Dendritic cell treated with granulocyte-macrophage colony-stimulating factor and Interleukin-4, amounts not matched to agents 40 ng/mL and 50 ng/mL, for 4 days (primary cell): Measurements from ENCODE around the gene TRPM3.

Experiments used
- H3K27ac Mint-ChIP-seq: one replicate; pipeline ENCODE4 v1.8.0; 2022; ENCODE audit warnings: mild to moderate bottlenecking, mixed read lengths
- H3K27me3 Mint-ChIP-seq: one replicate; pipeline ENCODE4 v1.8.0; 2022; ENCODE audit warnings: mild to moderate bottlenecking, mixed read lengths
- H3K36me3 Mint-ChIP-seq: one replicate; pipeline ENCODE4 v1.8.0; 2022; ENCODE audit warnings: low read depth, mixed read lengths
- H3K4me1 Mint-ChIP-seq: one replicate; pipeline ENCODE4 v1.8.0; 2022; ENCODE audit warnings: low read depth, mixed read lengths
- H3K4me3 Mint-ChIP-seq: one replicate; pipeline ENCODE4 v1.8.0; 2022; ENCODE audit warnings: mild to moderate bottlenecking, moderate library complexity, mixed read lengths
- H3K9me3 Mint-ChIP-seq: one replicate; pipeline ENCODE4 v1.8.0; 2022; ENCODE audit warnings: mixed read lengths
- intact Hi-C: fragments of 100-400 bp; cut with micrococcal nuclease; formaldehyde crosslinking; loops from one replicate; pipeline ENCODE4 v1.15.0; 2022

The TRPM3 gene

DNA sequence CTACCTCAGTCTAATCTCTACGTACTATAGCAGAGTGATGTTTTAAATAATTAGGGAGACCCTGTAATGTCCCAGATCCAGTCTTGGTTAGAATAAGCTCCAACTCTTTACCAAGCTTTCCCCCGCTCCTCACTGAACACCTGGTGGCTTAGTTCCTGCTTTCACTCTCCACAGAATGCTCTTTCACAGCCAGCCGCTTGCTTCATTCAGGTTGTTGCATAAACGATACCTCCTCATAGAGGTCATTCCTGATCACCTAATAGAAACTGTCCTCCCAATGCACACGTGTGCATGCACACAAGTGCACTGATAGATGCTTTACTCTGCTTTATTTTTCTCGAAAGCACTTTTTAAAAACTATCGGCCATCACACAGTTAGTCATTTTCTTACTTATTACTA is 298.1 kb downstream of the TRPM3 start:
- Mint-ChIP-seq H3K4me3 (no peak overlapping the region), H3K27ac (no peak overlapping the region), H3K9me3 (no peaks in the 10 kb centered on the region), H3K4me1 (no peaks in the 10 kb centered on the region), H3K27me3 (peaks cover 2% of the 10 kb centered on the region), H3K36me3 (no peaks in the 10 kb centered on the region)
- intact Hi-C loops = no loop called here

DNA sequence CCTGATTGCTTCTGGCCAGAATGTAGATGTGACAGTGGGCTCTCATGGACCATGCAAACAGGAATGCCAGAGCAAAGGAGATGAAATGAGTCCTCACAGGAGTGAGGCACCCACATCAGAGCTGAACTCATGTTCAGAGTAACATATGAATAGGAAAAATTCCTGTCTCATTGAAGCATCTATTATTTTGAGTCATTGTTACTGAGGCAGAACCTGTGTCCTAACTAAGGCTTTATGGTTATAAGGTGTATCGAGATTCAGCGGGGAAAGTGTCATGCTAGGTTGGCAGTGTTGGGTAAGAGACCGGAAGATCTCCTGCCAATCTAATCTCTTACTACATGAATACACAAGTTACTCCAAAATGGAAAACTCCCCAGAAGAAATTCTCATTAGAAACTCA is 304.1 kb downstream of the TRPM3 start:
- H3K36me3 Mint-ChIP-seq = no peaks in the 10 kb centered on the region
- no peaks in the 10 kb centered on the region for H3K4me1 Mint-ChIP-seq
- no peaks in the 10 kb centered on the region for H3K9me3 Mint-ChIP-seq
- no peak overlapping the region for H3K4me3 Mint-ChIP-seq
- H3K27ac Mint-ChIP-seq = no peak overlapping the region
- H3K27me3 Mint-ChIP-seq = peaks cover 3% of the 10 kb centered on the region
- intact Hi-C loops = no loop called here

DNA sequence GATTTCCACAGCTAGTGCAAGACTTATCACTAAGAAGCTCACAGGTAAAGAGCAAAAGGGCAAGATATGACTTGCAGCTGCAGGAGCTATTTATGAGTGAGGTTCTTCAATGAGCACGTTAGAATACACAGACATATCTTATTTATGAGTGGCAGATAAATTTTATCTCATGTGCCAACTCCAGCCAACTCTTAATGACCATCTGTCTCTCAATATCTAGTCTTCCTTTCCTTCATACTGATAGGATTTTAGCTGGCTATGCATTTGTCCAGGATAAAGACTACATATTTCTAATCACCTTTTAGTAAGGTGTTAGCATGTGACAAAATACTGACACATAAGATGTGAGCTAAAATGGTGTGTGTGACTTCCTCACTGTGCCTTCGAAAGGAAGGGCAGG is 304.5 kb downstream of the TRPM3 start:
- Mint-ChIP-seq H3K4me3 (no peak overlapping the region), H3K27me3 (peaks cover 3% of the 10 kb centered on the region), H3K27ac (no peak overlapping the region), H3K36me3 (no peaks in the 10 kb centered on the region), H3K4me1 (no peaks in the 10 kb centered on the region), H3K9me3 (no peaks in the 10 kb centered on the region)
- intact Hi-C loops = no loop called here

DNA sequence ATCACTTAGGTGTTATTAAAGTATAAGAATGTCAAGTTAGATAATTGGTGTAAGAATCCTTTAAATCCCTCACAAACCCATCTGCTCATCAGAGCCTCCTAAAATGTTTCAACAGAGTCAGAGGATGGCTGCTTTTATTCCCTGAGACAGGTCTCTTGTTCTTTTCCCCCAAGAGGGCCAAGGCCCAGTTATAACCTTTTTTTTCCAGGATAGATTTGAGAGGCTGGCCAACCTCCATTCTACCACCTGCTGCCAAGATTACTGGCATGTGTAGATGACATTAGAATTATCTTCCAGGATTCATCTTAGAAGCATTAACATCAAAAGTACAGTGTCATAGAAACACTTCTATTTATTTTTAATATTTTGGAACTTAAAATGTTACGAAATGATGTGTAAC is 305.1 kb downstream of the TRPM3 start:
- intact Hi-C loops = no loop called here
- H3K4me3 Mint-ChIP-seq = no peak overlapping the region
- no peaks in the 10 kb centered on the region for H3K9me3 Mint-ChIP-seq
- H3K27me3 Mint-ChIP-seq = peaks cover 3% of the 10 kb centered on the region
- H3K36me3 Mint-ChIP-seq = no peaks in the 10 kb centered on the region
- no peak overlapping the region for H3K27ac Mint-ChIP-seq
- H3K4me1 Mint-ChIP-seq = peaks cover 3% of the 10 kb centered on the region

DNA sequence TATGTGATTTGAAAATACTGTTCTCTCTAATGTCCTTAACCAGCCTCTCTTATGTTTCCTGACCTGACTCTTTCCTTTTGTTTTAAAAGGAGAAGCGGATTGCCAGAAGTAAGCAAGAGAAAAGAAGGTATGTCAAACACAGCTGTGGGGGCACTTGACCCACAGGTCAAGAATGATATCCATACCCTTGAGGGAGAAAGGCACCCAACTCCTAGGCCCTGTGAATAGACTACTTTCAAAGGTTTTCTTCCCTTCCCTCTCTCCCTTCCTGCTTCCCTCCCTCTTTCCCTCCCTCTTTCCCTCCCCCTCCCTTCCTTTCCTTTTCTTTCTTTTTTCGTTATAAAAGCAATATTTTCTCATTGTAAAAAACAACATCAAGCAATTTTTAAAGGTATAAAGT is 306.8 kb downstream of the TRPM3 start:
- Mint-ChIP-seq H3K9me3 (no peaks in the 10 kb centered on the region), H3K4me3 (no peak overlapping the region), H3K36me3 (no peaks in the 10 kb centered on the region), H3K27ac (no peak overlapping the region), H3K4me1 (peaks cover 5% of the 10 kb centered on the region), H3K27me3 (peaks cover 2% of the 10 kb centered on the region)
- intact Hi-C loops = no loop called here

DNA sequence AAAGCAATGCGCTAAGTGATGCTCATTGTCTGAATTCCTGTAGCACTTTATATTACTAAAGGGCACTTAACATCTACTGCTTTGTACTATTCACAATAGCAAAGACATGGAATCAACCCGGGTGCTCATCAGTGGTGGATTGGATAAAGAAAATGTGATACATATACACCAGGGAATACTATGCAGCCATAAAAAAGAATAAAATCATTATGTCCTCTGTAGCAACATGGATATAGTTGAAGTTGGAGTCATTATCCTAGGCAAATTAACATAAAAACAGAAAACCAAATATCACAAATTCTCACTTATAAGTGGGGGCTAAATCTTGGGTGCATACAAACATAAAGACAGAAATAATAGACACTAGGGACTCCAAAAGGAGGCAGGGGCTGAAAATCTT is 308.3 kb downstream of the TRPM3 start:
- peaks cover 5% of the 10 kb centered on the region for H3K4me1 Mint-ChIP-seq
- no peak overlapping the region for H3K4me3 Mint-ChIP-seq
- no peak overlapping the region for H3K27ac Mint-ChIP-seq
- no peaks in the 10 kb centered on the region for H3K9me3 Mint-ChIP-seq
- peaks cover 2% of the 10 kb centered on the region for H3K27me3 Mint-ChIP-seq
- intact Hi-C loops = no loop called here
- no peaks in the 10 kb centered on the region for H3K36me3 Mint-ChIP-seq

DNA sequence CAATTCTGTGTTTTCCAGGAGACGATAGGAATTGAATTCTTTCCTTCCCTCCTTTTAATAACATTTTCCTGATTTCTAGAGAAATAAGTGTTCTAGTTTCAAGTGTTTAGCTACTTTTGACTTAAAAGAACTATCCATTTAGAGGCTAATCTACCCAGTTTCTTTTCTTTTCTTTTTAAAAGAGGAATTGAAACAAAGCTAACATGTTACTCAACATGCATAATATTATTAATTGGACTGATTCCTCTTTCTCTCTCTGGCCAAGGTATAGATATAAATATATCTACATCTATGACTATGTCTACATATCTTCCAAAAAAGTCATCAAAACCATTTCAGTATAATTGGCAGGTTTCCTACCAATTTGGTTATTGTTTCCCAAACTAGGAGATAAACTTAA is 309.8 kb downstream of the TRPM3 start:
- intact Hi-C loops = no loop called here
- no peak overlapping the region for H3K4me3 Mint-ChIP-seq
- H3K27ac Mint-ChIP-seq = no peak overlapping the region
- peaks cover 5% of the 10 kb centered on the region for H3K27me3 Mint-ChIP-seq
- H3K36me3 Mint-ChIP-seq = no peaks in the 10 kb centered on the region
- peaks cover 5% of the 10 kb centered on the region for H3K4me1 Mint-ChIP-seq
- H3K9me3 Mint-ChIP-seq = no peaks in the 10 kb centered on the region

DNA sequence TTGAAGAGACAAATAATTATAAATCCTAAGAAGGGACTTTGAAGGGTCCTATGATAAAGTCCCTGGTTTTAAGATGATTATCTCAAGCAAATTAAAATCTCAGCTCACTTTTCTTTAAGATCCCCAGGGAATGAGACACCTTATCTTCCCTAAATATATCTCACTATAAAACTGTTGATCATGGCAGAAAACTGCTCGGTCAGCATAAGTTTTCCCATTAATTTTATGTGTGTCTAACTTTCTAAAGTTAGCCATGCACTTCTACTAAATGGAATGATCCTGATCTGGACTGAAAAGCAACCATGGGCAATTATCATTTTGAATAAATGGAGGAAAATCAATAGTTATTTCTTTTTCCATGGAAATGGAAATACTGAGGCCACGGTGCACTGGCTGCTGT is 314.5 kb downstream of the TRPM3 start:
- H3K9me3 Mint-ChIP-seq = no peaks in the 10 kb centered on the region
- no peak overlapping the region for H3K4me3 Mint-ChIP-seq
- no peaks in the 10 kb centered on the region for H3K36me3 Mint-ChIP-seq
- intact Hi-C loops = no loop called here
- peaks cover 5% of the 10 kb centered on the region for H3K4me1 Mint-ChIP-seq
- peaks cover 7% of the 10 kb centered on the region for H3K27me3 Mint-ChIP-seq
- H3K27ac Mint-ChIP-seq = no peak overlapping the region

DNA sequence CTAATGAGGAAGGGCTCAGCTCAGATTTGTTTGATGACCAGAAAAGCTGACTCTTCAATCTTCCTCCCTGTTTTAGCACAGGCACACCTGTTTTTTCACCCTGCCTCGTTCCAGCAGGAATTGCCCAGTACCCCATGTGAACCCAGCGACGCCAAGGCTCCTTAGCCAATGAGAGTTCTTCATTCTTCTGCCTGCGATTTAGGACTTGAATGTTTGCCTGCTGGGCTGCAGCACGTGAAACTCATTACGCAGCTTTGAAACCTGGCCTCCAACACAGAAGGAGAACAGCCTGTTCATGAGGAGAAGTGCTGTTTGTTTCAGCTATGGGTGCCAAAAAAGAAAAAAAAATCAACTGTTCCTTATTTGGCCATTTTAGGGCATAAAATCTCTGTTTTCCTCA is 315.5 kb downstream of the TRPM3 start:
- no peaks in the 10 kb centered on the region for H3K36me3 Mint-ChIP-seq
- no peak overlapping the region for H3K27ac Mint-ChIP-seq
- intact Hi-C loops = no loop called here
- H3K9me3 Mint-ChIP-seq = no peaks in the 10 kb centered on the region
- no peak overlapping the region for H3K4me3 Mint-ChIP-seq
- H3K27me3 Mint-ChIP-seq = peaks cover 7% of the 10 kb centered on the region
- no peaks in the 10 kb centered on the region for H3K4me1 Mint-ChIP-seq

DNA sequence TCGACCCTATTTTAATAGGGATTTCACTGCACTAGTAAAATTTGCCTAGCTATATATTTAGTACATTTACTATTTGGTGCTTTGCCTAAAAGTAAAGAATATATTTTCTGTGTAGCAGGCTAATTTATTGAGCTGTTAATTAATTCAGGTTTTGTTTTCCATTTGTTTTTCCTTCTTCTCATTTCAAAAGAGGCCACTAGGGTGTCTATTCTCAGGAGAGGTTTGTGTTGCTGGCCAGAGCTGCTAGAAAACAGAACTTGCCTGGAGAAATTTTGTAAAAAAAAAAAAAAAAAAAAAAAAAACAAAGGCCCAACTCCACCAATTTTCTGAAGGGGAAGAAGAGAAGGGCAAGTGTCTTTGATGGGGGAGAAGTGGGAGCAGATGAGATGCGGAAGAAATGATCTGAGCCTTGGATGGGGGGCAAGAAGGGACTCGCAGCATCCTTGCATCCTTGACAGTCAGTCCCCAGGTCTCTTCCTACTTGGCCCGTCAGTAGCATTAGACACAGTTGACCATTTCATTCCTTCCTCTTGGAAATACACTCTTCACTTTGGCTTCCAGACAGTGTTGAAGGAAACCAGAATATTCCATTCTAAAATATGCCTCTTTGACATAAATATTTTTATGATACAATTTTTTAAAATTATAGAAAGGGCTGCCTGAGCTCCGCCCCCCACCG is 318.5 kb downstream of the TRPM3 start:
- Mint-ChIP-seq H3K9me3 (no peaks in the 10 kb centered on the region), H3K36me3 (no peaks in the 10 kb centered on the region), H3K27ac (no peak overlapping the region), H3K4me3 (no peak overlapping the region), H3K4me1 (no peaks in the 10 kb centered on the region), H3K27me3 (peaks cover 7% of the 10 kb centered on the region)
- intact Hi-C loops = no loop called here

DNA sequence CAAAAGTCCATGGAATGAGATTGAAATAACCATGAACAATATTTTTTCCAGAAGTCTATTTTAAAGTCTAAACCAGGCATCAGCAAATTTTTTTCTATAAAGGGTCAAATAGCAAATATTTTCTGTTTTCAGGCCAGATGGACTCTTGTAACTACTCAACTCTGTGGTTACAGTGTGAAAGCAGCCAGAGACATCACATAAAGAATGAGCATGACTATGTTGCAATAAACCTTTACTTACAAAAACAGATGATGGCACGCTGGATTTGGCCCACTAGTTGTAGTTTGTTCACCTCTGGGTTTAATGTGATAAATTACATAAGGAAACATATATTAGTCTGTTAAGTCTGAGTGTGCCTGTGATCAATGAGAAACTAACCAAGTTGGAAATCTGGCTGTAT is 319.2 kb downstream of the TRPM3 start:
- no peak overlapping the region for H3K4me3 Mint-ChIP-seq
- H3K27me3 Mint-ChIP-seq = peaks cover 3% of the 10 kb centered on the region
- intact Hi-C loops = no loop called here
- H3K9me3 Mint-ChIP-seq = no peaks in the 10 kb centered on the region
- no peaks in the 10 kb centered on the region for H3K36me3 Mint-ChIP-seq
- H3K4me1 Mint-ChIP-seq = no peaks in the 10 kb centered on the region
- H3K27ac Mint-ChIP-seq = no peak overlapping the region

DNA sequence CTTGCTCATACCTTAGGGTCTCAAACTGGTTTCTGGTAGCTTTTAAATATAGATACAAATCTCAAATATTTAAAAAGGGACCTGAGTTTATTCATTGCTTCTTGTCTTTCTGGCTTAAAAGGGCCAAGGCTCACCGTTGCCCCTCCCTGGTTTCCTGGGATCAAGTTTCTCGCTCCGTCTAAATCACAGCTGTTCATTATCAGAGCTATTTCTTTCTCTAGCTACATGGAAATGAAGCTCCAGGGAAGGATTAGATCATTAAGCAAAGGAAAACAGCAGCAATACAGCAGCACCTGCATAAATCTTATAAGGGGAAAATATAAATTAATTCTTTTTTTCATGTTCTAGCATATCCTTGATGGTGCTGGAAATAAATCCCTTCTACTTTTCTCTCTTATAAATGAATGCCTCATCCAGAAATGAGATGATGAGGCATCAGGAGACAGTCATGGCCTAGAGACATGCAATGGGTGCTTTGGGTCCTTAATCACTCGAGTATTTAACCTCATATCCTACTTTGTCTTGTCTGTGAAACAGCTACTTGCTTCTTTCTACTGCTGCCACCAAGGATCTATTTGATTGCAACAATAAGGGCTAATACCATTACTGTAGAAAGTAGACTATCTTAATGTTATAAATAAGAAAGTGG is 320.1 kb downstream of the TRPM3 start:
- Mint-ChIP-seq H3K4me1 (no peaks in the 10 kb centered on the region), H3K4me3 (no peak overlapping the region), H3K9me3 (no peaks in the 10 kb centered on the region), H3K36me3 (no peaks in the 10 kb centered on the region), H3K27ac (no peak overlapping the region), H3K27me3 (peaks cover 3% of the 10 kb centered on the region)
- intact Hi-C loops = no loop called here

DNA sequence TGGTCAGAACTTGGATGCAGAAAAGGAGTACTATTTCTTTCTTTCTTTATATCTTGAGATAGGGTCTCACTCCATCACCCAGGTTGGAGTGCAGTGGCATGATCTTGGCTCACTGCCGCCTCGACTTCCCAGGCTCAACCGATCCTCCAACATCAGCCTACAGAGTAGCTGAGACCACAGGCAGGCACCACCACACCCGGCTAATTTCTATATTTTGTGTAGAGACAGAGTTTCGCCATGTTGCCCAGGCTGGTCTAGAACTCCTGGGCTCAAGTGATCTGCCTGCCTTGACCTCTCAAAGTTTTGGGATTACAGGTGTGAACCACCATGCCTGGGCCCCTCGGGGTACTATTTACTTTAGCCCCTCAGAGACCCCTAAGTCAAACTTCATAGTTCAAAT is 323.4 kb downstream of the TRPM3 start:
- Mint-ChIP-seq H3K4me1 (no peaks in the 10 kb centered on the region), H3K27ac (no peak overlapping the region), H3K27me3 (no peaks in the 10 kb centered on the region), H3K36me3 (no peaks in the 10 kb centered on the region), H3K4me3 (no peak overlapping the region), H3K9me3 (no peaks in the 10 kb centered on the region)
- intact Hi-C loops = loop anchor here (10.0 kb wide), 1 partner anchor 47 kb away; no protein-coding TSS in a partner anchor

DNA sequence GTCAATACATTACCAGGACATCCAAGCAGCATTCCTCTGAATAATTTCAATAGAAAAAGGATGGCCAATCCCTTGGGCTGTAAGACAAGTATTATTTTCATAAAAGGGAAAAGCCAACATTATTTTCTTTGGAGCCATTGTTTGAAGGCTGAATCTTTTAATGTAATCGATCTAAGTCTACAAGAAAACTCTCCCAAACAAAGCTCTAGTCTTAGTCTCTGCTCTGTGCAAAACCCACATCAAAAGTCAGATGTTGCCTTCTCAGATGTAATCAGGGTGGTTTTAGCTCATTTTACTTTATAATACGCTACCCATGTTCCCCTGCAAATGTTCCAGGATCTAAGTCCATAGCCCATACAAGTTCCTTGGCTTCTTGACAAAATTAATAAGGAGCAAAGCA is 325.6 kb downstream of the TRPM3 start:
- Mint-ChIP-seq H3K36me3 (no peaks in the 10 kb centered on the region), H3K27me3 (no peaks in the 10 kb centered on the region), H3K4me3 (no peak overlapping the region), H3K9me3 (no peaks in the 10 kb centered on the region), H3K4me1 (no peaks in the 10 kb centered on the region), H3K27ac (no peak overlapping the region)
- intact Hi-C loops = loop anchor here (10.0 kb wide), 1 partner anchor 49 kb away; no protein-coding TSS in a partner anchor

DNA sequence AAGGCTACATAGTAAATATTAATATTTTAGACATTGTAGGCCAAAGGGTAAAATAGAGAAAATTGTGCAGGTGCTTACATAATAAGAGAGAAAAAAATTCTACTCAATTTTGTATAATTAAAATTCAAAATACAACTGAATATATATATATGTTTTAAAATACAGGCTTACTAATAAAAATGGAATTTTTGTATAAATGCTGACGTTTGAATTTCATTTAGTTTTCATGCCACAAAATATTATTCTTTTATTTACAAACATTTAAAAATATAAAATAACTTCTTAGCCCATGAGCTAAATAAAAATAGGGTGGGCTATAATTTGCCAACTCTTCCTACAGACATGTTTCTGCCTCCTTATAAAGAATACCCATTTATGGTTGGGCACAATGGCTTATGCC is 328.6 kb downstream of the TRPM3 start:
- H3K27ac Mint-ChIP-seq = no peak overlapping the region
- H3K36me3 Mint-ChIP-seq = no peaks in the 10 kb centered on the region
- H3K9me3 Mint-ChIP-seq = no peaks in the 10 kb centered on the region
- no peaks in the 10 kb centered on the region for H3K27me3 Mint-ChIP-seq
- intact Hi-C loops = loop anchor here (10.0 kb wide), 1 partner anchor 52 kb away; no protein-coding TSS in a partner anchor
- H3K4me3 Mint-ChIP-seq = no peak overlapping the region
- no peaks in the 10 kb centered on the region for H3K4me1 Mint-ChIP-seq
